GM21619 (cell line): Measurements from ENCODE around the gene AAMDC.

Experiments
- ATAC-seq: cut with Tn5 transposase; IDR thresholded peaks from one replicate; pipeline ENCODE4 v1.9.1; 2021; ENCODE audit not compliant: unreplicated experiment

Gene AAMDC

DNA sequence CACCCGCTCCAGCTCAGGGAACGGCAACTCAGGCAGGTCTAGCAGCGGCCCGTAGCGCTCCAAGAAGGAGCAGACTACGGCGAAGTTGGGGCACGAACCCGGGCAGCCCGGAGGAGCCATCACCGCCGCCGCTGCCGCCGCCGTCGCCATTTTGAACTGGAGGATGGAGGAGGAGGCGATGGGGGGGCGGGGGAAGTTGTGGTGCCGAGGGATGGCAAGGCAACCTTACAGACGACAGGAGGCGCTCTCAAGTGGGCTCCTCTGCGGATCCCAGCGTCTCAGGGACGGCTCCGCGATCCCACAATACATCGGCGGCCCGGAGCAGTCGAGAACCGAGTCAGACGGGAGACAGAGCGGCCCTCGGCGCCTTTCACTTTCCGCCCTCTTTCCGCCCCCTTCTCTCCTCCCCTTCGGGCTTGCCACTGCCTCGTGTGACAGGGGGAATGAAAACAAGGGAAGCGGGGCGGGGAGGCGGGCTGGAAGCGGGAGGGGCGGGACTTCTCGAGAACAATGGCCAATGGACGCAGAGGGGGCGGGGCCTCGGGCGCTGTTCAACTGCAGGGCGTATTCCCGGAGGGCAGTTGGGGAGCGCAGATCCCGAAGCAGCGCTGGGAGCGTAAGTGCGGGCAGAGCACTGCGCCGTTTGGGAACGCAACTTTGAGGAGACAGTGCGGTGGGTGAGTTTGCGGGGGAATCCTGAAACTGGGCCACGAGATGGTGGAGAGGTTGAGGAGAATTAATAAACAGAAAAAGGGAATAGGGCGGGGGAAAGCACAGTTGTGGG lies at the start of gene AAMDC, which contains the start of gene RSF1:
Gene AAMDC, plus strand, starts transcription at position 580 of the 784 bp plus-strand sequence. CDS start 21,353 bp downstream, outside the sequence.
Gene RSF1, minus strand, starts transcription at position 158 of the 784 bp plus-strand sequence. Its CDS starts 8 bp downstream, at position 150.
- ATAC-seq, result peak; percentile 80

DNA sequence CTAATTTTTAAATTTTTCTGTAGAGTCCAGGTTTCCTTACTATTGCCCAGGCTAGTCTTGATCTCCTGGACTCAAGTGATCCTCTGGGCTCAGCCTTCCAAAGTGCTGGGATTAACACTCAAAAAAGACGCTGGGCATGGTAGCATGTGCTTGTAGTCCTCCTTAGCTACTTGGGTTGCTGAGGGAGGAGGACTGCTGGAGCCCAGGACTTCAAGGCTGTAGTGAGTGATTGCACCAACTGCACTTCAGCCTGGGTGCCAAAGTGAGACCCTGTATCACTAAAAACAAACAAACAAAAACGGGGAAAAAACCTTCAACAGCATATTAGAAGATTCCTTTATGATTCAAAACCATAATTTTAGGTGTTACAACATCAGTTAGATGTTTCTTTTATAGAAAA lies 45.0 kb upstream of the AAMDC start:
- ATAC-seq, result no peak

GRCh38 chr11:77776455-77776854 lies 44.5 kb upstream of the AAMDC start:
- no peak for ATAC-seq

DNA sequence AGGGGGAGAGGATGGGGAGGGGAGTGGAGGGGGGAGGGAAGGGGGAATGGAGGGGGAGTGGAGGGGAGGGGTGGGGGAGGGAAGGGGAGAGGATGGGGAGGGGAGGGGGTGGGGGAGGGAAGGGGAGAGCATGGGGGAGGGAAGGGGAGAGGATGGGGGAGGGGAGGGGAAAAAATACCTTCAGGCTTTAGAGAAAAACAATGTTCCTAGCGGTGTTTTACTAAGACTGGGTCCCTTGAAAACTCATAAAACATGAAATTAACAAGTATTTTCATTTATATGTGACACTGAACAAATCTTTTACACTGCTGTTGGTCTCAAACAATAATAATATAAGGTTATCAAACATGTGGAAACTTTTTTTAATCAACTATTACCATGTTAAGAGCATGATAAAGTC lies 42.8 kb upstream of the AAMDC start:
- no peak for ATAC-seq

DNA sequence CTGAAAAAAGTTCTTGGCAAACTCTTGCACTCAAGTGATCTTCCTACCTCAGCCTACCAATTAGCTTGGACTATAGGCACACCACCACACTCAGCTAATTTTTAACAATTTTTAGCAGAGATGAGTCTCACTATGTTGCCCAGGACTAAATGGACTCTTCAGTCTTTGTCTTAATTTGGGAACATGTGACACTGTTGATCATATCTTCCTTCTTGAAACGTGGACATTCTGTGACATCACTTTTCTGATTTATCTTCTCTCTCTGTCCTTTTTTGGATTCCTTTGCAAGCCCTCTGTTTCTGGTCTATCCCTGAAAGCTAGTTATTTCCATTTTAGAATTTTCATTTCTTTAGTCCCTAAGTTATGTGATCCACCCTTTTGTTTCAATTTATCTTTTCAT lies 42.4 kb upstream of the AAMDC start:
- no peak for ATAC-seq

- ATAC-seq, result no peak
Observed at GRCh38 chr11:77779935-77780334, 41.0 kb upstream of the AAMDC start.

GRCh38 chr11:77783025-77783424 lies 37.9 kb upstream of the AAMDC start:
- no peak for ATAC-seq

DNA sequence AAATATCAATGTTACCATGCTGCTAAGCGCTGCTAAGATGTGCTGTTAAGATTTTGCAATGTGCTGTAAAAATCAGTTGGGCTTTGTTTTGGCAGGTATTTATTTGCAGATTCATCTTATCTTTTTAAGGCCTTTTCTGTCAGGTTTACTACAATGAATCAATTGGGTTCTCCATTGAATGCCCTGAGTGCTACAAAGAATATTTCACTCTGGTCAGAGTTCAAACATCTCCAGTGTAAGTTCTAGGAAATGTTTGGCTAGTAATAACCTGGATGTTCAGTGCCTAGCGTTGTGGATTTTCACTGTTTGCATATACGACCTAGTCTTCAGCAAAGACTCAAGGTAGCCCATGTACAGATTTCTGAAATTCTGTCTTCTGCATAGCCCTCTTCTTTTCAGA lies 36.4 kb upstream of the AAMDC start:
- no peak for ATAC-seq

- no peak for ATAC-seq
Observed at GRCh38 chr11:77789061-77789730, 31.7 kb upstream of the AAMDC start.

DNA sequence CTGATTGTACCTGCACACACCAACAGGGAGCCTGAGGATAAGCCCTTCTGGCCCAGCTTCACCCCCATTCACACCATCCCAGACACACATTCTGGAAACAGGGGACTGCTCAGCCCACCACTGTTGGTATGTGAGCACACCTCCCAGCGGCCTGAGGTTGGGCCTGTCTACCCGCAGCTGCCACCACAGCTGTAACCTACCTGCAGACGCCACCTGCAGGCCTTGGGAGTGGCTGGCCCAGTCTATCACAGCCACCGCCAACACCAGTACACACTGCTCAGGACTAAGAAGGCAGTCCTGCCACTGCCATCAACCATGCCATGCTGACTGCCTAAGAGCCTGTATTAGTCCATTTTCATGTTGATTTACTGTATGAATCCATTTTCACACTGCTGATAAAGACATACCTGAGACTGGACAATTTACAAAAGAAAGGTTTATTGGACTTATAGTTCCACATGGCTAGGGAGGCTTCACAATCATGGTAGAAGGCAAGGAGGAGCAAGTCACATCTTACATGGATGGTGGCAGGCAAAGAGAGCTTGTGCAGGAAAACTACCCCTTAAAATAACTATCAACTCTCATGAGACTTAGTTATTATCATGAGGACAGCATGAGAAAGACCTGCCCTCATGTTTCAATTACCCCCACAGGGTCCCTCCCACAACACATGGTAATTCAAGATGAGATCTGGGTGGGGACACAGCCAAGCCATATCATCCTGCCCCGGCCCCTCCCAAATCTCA lies 31.0 kb upstream of the AAMDC start:
- ATAC-seq, result no peak

DNA sequence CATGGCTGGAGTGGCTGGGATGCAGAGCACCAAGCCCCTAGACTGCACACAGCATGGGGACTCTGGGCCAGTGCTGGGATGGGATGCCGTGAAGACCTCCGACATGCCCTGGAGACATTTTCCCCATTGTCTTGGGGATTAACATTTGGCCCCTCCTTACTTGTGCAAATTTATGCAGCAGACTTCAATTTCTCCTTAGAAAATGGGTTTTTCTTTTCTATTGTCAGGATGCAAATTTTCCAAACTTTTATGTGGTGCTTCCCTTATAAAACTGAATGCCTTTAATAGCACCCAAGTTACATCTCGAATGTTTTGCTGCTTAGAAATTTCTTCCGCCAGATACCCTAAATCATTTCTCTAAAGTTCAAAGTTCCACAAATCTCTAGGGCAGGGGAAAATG lies 29.6 kb upstream of the AAMDC start:
- ATAC-seq, result no peak

DNA sequence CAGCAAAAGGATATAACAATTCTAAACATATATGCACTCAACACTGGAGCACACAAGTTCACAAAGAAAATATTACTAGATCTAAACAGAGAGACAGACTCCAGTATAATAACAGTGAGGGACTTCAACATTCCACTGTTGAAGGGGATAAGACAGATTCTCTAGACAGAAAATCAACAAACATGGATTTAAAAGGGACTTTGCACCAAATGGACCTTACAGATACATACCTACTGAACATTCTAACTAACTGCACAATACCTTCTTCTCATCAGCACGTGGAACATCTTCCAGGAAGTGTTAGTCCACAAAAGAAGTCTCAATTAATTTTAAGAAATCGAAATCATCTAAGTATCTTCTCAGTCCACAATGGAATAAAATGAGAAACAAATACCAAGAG lies 27.0 kb upstream of the AAMDC start:
- ATAC-seq, result no peak

- ATAC-seq, result no peak
Observed at GRCh38 chr11:77799338-77799737, 21.6 kb upstream of the AAMDC start.

- ATAC-seq, result no peak
Observed at GRCh38 chr11:77800449-77800848, 20.5 kb upstream of the AAMDC start.

- no peak for ATAC-seq
Observed at GRCh38 chr11:77801477-77801876, 19.5 kb upstream of the AAMDC start.

DNA sequence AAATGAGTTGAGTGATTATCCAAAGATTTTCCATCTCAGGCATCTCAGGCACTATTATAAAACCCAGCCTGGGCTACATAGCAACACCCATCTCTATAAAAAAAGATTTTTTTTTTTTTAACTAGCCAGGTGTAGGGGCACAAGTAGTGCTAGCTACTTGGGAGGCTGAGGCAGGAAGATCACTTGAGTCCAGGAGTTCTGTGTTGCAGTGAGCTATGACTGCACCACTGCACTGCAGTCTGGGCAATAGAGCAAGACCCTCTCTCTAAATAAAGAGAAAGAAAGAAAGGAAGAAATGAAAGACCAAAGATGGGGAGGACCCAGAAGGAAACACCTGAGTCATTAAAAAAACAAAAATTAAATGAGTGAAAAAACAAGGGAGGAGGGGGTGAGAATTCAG lies 14.5 kb upstream of the AAMDC start:
- no peak for ATAC-seq

- ATAC-seq, result no peak
Observed at GRCh38 chr11:77806993-77807392, 14.0 kb upstream of the AAMDC start.

- ATAC-seq, result no peak
Observed at GRCh38 chr11:77813256-77813655, 7.7 kb upstream of the AAMDC start.

GRCh38 chr11:77814848-77815247 lies 6.1 kb upstream of the AAMDC start:
- ATAC-seq, result no peak

- ATAC-seq, result no peak
Observed at GRCh38 chr11:77815459-77815858, 5.5 kb upstream of the AAMDC start.

DNA sequence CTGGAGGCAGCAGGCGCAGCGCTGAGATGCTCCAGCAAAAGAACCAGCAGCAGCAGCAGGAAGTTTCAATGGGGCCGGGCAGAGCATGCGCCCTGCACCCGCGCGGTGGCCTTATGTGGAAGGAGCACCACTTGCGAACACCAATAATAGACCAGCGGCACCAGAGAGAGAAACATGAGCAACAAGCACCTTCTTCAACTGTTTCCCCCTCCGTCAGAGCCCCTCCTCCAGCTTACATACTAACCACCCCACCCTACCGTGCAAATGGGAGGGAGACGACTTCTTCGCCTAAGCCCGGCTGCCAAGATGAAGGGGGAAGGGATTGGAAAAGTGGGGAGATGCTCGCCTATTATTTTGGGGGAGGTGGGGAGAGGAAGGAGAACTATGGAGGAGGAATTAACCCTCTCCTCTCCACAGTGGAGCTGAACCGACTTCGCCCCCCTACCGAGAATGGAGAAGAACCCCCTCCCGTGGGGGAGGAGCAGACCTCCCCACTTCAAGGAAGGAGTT lies 1.5 kb upstream of the AAMDC start:
- peak; percentile 50 for ATAC-seq
